ENCODE measurements around the gene RPS6KA2. TPM values are rescaled to one million over a fixed set of nuclear protein-coding genes. Genes with fewer than 3 reads are reported as not detected.

RPS6KA2 gene
- polyA plus RNA-seq, 1 donor, result 25.9 TPM

DNA sequence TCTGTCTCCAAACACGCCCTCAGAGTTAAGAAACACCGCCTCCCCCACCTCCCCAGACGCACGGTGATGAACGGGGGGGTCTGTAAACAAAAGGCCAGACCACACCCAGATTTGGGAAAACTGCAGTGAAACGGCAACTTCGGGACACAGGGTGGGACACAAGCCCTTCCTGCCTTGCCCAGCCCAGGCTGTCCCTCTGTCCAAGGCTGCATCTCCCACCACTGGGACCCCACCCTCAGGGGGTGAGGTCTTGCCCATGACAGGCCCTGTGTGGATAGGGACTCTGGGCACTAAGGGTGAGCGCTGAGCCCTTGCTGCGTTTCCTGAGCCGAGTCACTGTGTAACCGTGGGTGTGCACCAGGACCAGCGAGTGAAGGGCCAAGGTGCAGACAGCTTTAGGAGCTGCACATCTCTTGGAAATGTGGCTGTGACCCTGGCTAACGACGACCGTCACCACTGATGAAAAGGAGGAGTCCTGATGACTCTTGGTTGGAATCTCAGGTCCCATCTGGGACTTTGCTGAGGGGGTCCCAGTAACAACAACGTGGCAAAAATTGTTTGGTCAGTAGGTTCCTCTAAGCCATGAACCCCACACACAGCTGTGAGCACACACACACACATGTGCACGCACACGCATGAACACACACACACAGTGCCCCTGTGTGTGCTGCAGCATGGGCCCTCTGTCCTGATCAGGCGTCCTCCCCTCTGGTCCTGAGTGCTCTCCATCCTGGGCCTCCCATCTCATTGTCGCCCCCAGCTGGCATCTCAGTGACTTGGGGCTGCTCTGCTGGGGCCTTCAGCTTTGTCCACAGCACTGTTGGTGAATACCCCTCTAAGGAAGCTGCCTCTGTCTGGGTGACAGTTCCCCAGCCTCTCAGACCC lies 141.2 kb downstream of the RPS6KA2 start:
- no peak for DNase-seq

DNA sequence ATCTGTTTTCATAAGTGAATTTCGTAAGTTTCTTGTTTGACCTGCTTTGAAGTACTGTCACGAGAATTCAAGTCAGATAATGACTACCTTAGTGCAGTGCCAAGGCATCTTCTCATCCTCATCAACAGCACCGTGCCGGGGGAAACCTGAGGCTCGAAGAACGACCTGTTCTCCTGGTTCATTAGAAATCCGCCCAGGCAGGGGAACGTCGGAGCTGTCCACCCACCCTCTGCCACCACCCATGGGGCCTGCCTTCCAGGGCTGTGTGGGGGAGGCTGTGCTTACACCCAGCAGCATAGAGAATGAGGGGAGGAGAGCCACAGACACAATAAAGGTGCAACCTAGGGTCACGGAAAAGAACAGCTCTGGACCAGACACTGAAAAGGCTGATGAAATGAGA lies 142.2 kb downstream of the RPS6KA2 start:
- DNase-seq, result no peak

DNA sequence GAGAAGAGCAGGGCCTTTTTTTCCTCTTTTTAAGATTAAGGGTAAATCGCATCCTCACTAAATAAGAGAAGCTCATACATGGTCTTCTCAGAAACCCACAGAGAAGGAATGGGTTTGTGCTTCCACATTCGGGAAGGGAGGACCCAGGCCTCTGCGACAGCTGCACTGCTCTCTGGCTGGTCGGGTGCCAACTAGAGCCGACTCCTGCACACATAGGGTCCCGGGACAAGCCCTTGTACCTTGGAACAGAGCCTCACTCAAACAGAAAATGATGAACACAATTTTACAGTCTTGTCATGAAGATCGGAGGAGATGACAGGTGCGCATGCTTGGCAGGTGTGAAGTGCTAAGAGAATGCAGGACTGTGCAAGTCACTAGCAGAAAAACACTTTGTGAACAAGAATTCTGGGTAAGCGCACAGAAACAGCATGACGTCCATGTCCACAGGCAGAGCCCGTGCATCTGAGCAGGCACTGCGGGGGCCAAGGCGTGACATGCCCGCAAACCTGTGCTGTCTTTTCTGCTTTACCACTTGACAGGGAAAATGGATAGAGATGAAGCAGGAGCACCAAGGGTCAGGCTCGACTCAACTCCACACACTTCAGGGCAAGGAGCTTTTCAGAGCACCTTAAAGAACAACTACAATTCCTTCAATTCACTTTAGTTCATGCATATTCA lies 143.3 kb downstream of the RPS6KA2 start:
- DNase-seq, result peak; percentile 36

- DNase-seq, result no peak
Measured at GRCh38 chr6:166483026-166483425, 144.0 kb downstream of the RPS6KA2 start.

DNA sequence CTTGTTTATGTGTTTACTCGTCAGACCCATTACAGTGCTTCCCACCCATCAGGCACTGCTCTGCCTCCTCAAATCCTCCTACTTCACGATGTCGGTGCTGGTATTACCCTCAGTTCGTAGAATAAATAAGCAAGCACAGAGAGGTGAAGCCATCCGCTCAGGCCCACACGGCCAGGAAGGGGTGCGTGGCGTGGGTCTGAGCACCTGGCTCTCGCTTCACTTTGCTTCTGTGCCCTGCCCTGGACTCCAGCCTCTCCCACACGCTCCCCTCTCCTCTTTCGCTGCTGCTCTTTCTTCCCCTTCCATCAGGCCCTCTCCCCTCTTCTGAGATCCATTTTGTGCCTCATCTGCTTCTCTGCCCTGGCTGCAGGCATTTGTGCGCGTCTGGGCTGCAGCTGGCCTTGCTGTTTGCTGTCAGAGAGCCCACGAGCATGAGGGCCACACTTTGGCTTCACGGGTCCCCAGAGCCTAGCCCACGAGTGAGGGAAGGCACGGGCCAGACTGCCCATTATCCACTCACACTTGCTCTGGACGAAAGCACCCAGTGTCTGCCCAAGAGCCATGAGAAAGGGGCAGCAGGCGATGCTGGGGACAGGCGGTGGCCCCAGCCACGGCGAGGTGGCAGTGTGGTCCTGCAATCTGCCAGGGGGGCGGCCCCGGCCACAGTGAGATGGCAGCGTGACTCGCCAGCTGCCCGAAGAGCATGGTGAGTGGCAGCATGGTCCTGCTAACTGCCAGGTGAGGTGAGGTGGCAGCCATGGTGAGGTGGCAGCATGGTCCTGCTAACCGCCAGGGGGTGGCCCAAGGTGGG lies 148.1 kb downstream of the RPS6KA2 start:
- no peak for DNase-seq

- DNase-seq, result no peak
Measured at GRCh38 chr6:166477647-166478365, 149.2 kb downstream of the RPS6KA2 start.

DNA sequence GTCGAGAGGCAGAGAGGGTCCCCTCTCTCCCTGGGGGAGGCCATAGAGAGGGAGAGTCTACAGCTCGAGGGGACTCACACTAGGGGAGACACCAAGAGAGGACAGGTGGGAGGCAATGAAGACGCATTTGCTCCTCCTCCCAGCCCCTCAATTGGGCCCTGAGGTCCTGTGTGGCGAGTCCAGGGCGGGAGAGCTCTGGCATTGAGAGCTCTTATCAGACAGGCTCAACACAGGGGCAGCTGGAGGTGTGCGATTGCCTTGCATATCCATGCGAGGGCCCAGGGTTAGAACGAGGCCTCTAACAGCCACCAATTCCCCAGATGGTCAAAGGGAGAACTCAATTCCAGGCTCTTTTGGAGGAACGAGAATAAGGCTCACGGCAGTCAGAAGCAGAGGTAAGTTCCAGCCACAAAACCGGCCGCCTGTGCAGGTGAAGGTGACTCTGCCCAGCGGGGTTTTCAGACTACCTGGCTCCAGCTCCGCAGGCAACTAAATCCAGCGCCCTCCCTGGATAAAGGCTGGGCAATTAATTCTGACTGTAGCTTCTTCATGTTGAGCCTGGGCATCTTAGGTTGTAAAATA lies 150.3 kb downstream of the RPS6KA2 start:
- DNase-seq, result no peak

DNA sequence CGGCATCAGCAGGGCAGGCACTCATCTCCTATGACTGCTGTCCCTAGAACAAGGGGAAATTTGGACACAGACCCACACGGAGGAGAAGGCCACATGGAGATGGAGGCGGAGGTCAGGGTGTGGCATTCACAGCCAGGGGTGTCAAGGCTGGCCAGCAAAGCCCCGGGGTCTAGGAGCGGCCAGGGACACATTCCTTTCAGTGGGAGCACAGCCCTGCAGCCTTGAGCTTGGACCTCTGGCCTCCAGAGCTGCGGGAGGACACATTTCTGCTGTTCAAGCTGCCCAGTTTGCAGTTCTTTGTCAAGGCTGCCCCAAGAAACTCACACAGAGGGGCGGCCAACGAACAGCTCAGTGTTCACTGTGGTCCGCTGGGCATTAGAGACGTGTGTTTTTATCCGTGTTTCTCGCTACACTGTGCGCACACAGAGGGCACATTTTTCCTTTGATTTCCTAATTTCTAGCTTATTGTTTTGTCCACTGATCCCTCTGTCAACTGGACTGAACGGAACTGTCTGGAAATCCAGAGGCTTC lies 150.9 kb downstream of the RPS6KA2 start:
- no peak for DNase-seq

GRCh38 chr6:166474721-166475565 lies 152.1 kb downstream of the RPS6KA2 start:
- DNase-seq, result no peak

GRCh38 chr6:166473886-166474571 lies 153.0 kb downstream of the RPS6KA2 start:
- DNase-seq, result no peak

DNA sequence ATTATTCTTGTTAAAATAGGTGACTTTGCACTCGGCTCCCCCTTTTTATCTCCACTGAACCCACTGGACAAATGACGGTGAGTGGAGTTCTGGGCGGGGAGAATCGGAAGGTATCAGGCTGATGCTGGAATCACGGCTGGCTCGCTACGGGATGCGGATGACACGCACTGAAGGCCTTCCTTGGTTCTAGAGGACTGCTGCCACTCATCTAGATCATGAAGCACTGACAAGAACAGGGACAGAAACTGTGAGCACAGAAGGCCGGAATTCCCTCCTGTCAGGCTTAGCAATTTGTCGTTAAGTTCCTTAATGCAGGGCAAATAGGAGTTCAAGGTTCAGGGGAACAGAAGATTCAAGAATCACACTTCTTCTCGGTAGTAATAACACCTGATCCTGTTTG lies 154.4 kb downstream of the RPS6KA2 start:
- DNase-seq, result no peak

- no peak for DNase-seq
Measured at GRCh38 chr6:166471797-166472260, 155.2 kb downstream of the RPS6KA2 start.

DNA sequence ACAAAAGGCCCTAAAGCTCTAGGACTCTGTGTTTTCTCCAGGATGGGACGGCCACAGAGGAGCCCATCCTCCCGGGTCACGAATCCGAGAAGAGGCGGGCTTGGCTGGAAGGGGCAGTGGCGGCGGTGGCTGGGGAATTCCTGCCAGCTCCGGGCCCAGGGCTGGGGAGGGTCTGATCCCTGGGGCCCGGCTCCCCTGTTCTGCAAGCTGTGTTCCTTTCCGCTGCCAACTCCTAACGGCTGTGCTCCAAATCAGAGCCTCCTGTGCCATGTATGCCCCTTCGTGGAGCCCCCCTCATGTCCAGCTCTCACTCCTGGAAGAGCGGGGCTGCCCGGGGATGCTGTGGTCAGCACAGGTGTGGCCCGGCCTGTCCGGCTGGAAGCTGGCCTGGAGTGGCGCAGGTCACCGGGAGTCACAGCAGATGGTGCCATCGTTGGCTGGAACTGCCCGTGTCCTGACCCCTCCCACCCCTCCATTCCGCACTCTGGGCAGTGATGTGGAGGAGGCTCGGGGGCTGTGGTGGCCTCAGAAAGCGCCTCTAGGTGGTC lies 156.1 kb downstream of the RPS6KA2 start:
- DNase-seq, result no peak

GRCh38 chr6:166470029-166470862 lies 156.8 kb downstream of the RPS6KA2 start:
- DNase-seq, result no peak

DNA sequence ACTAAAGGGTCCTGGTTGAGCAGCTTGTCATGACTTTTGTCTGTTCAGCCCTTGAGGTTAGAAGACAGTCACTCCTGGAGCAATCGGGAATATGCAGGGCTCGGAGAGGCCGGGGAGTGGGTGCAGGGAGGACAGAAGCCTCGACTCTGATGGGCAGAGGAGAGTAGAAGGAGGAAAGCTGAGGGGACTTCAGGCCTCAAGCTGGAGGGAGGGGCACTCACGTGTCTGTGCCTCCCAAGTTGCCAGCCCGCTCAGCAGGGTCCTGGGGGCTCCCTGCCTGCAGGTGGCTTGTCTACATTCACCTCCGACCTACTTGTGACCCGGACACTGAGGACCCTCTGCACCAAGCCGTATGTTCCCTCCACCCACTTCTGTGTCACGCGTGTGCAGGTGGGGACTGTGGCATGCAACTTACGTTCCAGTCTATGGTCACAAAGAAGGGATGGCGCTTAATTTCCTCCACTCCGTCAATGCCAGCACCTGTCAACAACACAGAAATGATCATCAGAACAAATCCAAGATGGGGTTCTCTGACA lies 157.6 kb downstream of the RPS6KA2 start:
- no peak for DNase-seq

DNA sequence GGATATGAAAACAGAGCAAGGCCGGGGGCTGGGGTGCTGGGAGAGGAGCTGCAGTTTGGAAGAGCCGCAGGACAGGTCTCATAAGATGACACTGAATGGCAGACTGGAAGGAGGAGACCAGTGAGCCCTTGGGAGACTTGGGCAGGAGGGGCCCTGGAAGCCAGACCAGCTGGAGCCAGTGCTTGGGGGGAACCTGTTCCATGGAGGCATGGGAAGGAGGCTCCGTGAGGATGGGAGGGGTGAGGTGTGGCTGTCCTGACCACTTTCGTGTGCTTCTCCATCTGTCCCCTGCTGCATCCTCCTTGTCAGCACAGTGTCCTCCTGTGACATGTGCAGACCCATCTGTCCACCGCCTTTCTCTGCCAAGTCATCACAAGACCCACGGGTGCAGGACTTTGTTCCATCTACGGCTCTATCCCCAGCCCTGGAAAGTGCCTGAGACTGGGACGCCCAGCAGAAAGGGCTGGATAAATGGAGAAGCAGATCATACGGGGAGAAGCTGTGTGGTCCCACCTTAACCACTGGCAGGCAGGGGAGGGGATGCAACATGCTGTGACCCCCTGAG lies 159.5 kb downstream of the RPS6KA2 start:
- DNase-seq, result no peak

GRCh38 chr6:166466178-166467122 lies 160.6 kb downstream of the RPS6KA2 start:
- no peak for DNase-seq

All from hindlimb muscle (tissue), 1 donor.